HL-60 (cell line): Measurements from ENCODE around the gene KLC1.

Source experiments
- DNase-seq, 2 experiments: peaks; one replicate each; pipeline ENCODE4 v3.0.0-alpha.2; 2010 to 2020; ENCODE audit warnings: low read depth in 1 of 2, low spot score in 1 of 2
- H3K27ac ChIP-seq: fragments of 250-450 bp; sonication (Bioruptor Pico); replicated peaks from 2 replicates; pipeline ENCODE4 v1.5.1; 2020; ENCODE audit warnings: mild to moderate bottlenecking, moderate library complexity
- H3K27me3 ChIP-seq: fragments of 250-450 bp; sonication (Bioruptor Pico); 2 replicates; pipeline ENCODE4 v1.5.1; 2021; ENCODE audit warnings: mild to moderate bottlenecking, moderate library complexity; ENCODE audit not compliant: insufficient read depth, poor library complexity, severe bottlenecking
- H3K4me3 ChIP-seq: replicated peaks from 2 replicates; pipeline ENCODE4 v1.5.1; 2011; ENCODE audit warnings: mild to moderate bottlenecking, control low read depth, low read length; ENCODE audit not compliant: insufficient read depth
- CTCF ChIP-seq: IDR thresholded peaks from one replicate; pipeline ENCODE4 v1.5.1; 2011; ENCODE audit warnings: low read length, control low read depth, inconsistent platforms; ENCODE audit not compliant: insufficient read depth
- GABPA ChIP-seq: IDR thresholded peaks from 2 replicates; pipeline ENCODE4 v1.6.1; 2012; ENCODE audit warnings: low read depth
- POLR2AphosphoS5 ChIP-seq: IDR thresholded peaks from 2 replicates; pipeline ENCODE4 v1.6.1; 2012; ENCODE audit warnings: low read depth
- REST ChIP-seq: IDR thresholded peaks from 2 replicates; pipeline ENCODE4 v1.6.1; 2012; ENCODE audit warnings: low read depth; ENCODE audit not compliant: insufficient replicate concordance
- SPI1 ChIP-seq: IDR thresholded peaks from 2 replicates; pipeline ENCODE4 v1.6.1; 2012; ENCODE audit warnings: low read depth, mild to moderate bottlenecking, borderline replicate concordance

The KLC1 gene

DNA sequence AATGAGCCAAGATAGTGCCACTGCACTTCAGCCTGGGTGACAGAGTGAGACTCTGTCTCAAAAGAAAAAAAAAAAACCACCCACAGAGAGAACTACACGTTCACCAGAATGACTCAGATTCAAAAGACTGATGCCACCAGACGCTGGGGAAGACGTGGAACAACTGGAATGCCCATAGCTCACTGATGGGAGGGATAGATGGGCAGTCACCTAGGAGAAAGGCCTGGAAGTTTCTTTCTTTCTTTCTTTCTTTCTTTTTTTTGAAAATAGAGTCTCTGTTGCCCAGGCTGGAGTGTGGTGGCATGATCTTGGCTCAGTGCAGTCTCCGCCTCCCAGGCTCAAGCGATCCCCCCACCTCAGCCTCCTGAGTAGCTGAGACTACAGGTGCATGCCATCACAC is 10.0 kb upstream of the KLC1 start:
- DNase-seq, result no peak
- Histone ChIP-seq H3K27me3 (no peaks in the 10 kb centered on the region), H3K27ac (no peak overlapping the region), H3K4me3 (no peak overlapping the region)
- no peak for TF ChIP-seq REST
- no peak for TF ChIP-seq GABPA
- TF ChIP-seq SPI1, result no peak
- TF ChIP-seq CTCF, result no peak
- TF ChIP-seq POLR2AphosphoS5, result no peak

GRCh38 chr14:103621860-103622259 is 7.2 kb upstream of the KLC1 start:
- DNase-seq, result no peak
- Histone ChIP-seq H3K27me3 (no peaks in the 10 kb centered on the region), H3K4me3 (no peak overlapping the region), H3K27ac (no peak overlapping the region)
- TF ChIP-seq CTCF (no peak), SPI1 (no peak), REST (no peak), POLR2AphosphoS5 (no peak), GABPA (no peak)

- TF ChIP-seq REST, result no peak
- no peak for TF ChIP-seq GABPA
- TF ChIP-seq POLR2AphosphoS5, result no peak
- no peak for TF ChIP-seq SPI1
- no peak for TF ChIP-seq CTCF
- H3K27ac ChIP-seq, result no peak overlapping the region
- H3K27me3 ChIP-seq, result no peaks in the 10 kb centered on the region
- H3K4me3 ChIP-seq, result no peak overlapping the region
- no peak for DNase-seq
These were observed 5.7 kb upstream of the KLC1 start for GRCh38 chr14:103623308-103623707.
